Endothelial cell of umbilical vein (primary cell): ENCODE results near the gene YIPF2. TPM values are rescaled to one million over a fixed set of nuclear protein-coding genes. Genes with fewer than 3 reads are reported as not detected.

Source experiments
- BruUV-seq: library from RNA; stranded (reverse); fragments of 400-500 nt; replicated peaks from 2 replicates; lab custom pipeline; 2021; lab: Mats Ljungman, UMichigan
- CTCF ChIA-PET: fragments of 300-600, 350-600 bp; sonication (Branson Sonifier 250); formaldehyde crosslinking; loops from one replicate; lab custom pipeline; 2021; ENCODE audit warnings: antibody characterized with exemption, inconsistent platforms; lab: Charles Lee
- POLR2A ChIA-PET: fragments of 300-600, 350-600 bp; sonication (Branson Sonifier 250); formaldehyde crosslinking; loops from one replicate; lab custom pipeline; 2021; ENCODE audit warnings: antibody characterized with exemption, inconsistent platforms; lab: Charles Lee
- DNase-seq: peaks from one replicate; pipeline ENCODE4 v3.0.0-alpha.2; 2011; ENCODE audit warnings: low read depth, low spot score
- FAIRE-seq: peaks from 2 replicates; lab custom pipeline; 2011; peaks lifted over from hg19 to GRCh38; lab: Jason Lieb, UNC
- H2AFZ ChIP-seq: 2 replicates; pipeline ENCODE4 v1.6.0; 2012; ENCODE audit warnings: low read depth, low read length, control low read depth, inconsistent platforms
- H3K27ac ChIP-seq: 2 replicates; pipeline ENCODE4 v1.5.1; 2011; ENCODE audit warnings: low read depth, mild to moderate bottlenecking, control low read depth, low read length, moderate library complexity; ENCODE audit not compliant: insufficient read depth
- H3K27me3 ChIP-seq, 2 experiments: 2 replicates each; pipeline versions ENCODE4 v1.6.0 to v1.6.1; 2011; ENCODE audit warnings: low read length in 2 of 2, mixed read lengths in 1 of 2; ENCODE audit not compliant: control insufficient read depth in 2 of 2, insufficient read depth in 2 of 2
- H3K36me3 ChIP-seq, 2 experiments: 2 replicates in 1 of 2; 3 replicates in 1 of 2; pipeline ENCODE4 v1.5.1; 2011; ENCODE audit warnings: low read length in 2 of 2, mild to moderate bottlenecking in 1 of 2, moderate library complexity in 1 of 2; ENCODE audit not compliant: control insufficient read depth in 2 of 2, insufficient read depth in 2 of 2; ENCODE audit errors: extremely low read depth in 1 of 2
- H3K4me1 ChIP-seq: 3 replicates; pipeline ENCODE4 v1.5.1; 2011; ENCODE audit warnings: mild to moderate bottlenecking, low read length; ENCODE audit not compliant: control insufficient read depth, insufficient read depth; ENCODE audit errors: extremely low read depth
- H3K4me2 ChIP-seq: 2 replicates; pipeline ENCODE4 v1.6.1; 2011; ENCODE audit warnings: low read length, control low read depth, mixed read lengths; ENCODE audit not compliant: insufficient read depth
- H3K4me3 ChIP-seq, 3 experiments: fragments of 200-600 bp in 1 of 3; sonication (generic), shearing (Covaris generic) in 1 of 3; replicated peaks in 1 of 3; 2 replicates each; pipeline ENCODE4 v1.5.1; 2011 to 2016; ENCODE audit warnings: control low read depth in 3 of 3, low read length in 3 of 3, mild to moderate bottlenecking in 2 of 3, inconsistent platforms in 1 of 3, low read depth in 1 of 3, moderate library complexity in 1 of 3; ENCODE audit not compliant: insufficient read depth in 1 of 3
- H3K79me2 ChIP-seq: 2 replicates; pipeline ENCODE4 v1.6.0; 2012; ENCODE audit warnings: low read length, inconsistent platforms; ENCODE audit not compliant: control insufficient read depth, insufficient read depth
- H3K9ac ChIP-seq: replicated peaks from 2 replicates; pipeline ENCODE3; 2011; ENCODE audit warnings: low read length, control low read depth; ENCODE audit not compliant: insufficient read depth; ENCODE audit errors: extremely low read depth
- H3K9me1 ChIP-seq: replicated peaks from 3 replicates; pipeline ENCODE4 v1.6.0; 2011; ENCODE audit warnings: mild to moderate bottlenecking, low read length; ENCODE audit not compliant: control insufficient read depth, insufficient read depth; ENCODE audit errors: extremely low read depth
- H3K9me3 ChIP-seq: replicated peaks from 2 replicates; pipeline ENCODE4 v1.5.1; 2012; ENCODE audit warnings: low read length, inconsistent platforms; ENCODE audit not compliant: control insufficient read depth, insufficient read depth
- H4K20me1 ChIP-seq: replicated peaks from 2 replicates; pipeline ENCODE3; 2011; ENCODE audit warnings: mild to moderate bottlenecking, low read length; ENCODE audit not compliant: control insufficient read depth, insufficient read depth; ENCODE audit errors: extremely low read depth
- CTCF ChIP-seq, 2 donors: IDR thresholded peaks; 1 replicate in 1 of 2; 2 replicates in 1 of 2; pipeline ENCODE4 v1.5.1; 2011; ENCODE audit warnings: low read length in 2 of 2, mild to moderate bottlenecking in 2 of 2, moderate library complexity in 2 of 2, control low read depth in 1 of 2, inconsistent platforms in 1 of 2, low read depth in 1 of 2; ENCODE audit not compliant: insufficient read depth in 1 of 2; ENCODE audit errors: extremely low read depth in 1 of 2
- EZH2 ChIP-seq: IDR thresholded peaks from 2 replicates; pipeline ENCODE4 v1.6.1; 2012; ENCODE audit warnings: borderline replicate concordance, low read depth, mild to moderate bottlenecking, moderate library complexity, low read length, inconsistent platforms; ENCODE audit not compliant: severe bottlenecking
- FOS ChIP-seq: IDR thresholded peaks from 2 replicates; pipeline ENCODE4 v1.6.1; 2011; ENCODE audit warnings: mild to moderate bottlenecking, low read length, moderate library complexity, borderline replicate concordance; ENCODE audit not compliant: insufficient read depth
- GATA2 ChIP-seq: IDR thresholded peaks from 2 replicates; pipeline ENCODE4 v1.7.0; 2011; ENCODE audit warnings: low read depth, mild to moderate bottlenecking, moderate library complexity, mixed read lengths, low read length; ENCODE audit not compliant: insufficient read length, insufficient read depth
- JUN ChIP-seq: IDR thresholded peaks from 2 replicates; pipeline ENCODE4 v1.6.1; 2011; ENCODE audit warnings: borderline replicate concordance, low read depth; ENCODE audit not compliant: insufficient read length, insufficient read depth
- MAX ChIP-seq: IDR thresholded peaks from 2 replicates; pipeline ENCODE4 v1.6.1; 2011; ENCODE audit not compliant: insufficient read depth, insufficient read length
- MYC ChIP-seq: IDR thresholded peaks from one replicate; pipeline ENCODE4 v1.6.1; 2011; ENCODE audit warnings: mild to moderate bottlenecking, low read depth, low read length
- POLR2A ChIP-seq: IDR thresholded peaks from 2 replicates; pipeline ENCODE4 v1.6.1; 2012; ENCODE audit warnings: low read depth, mild to moderate bottlenecking, control low read depth, low read length
- POLR2AphosphoS5 ChIP-seq: IDR thresholded peaks from 2 replicates; pipeline ENCODE4 v1.6.1; 2012; ENCODE audit warnings: low read depth, mild to moderate bottlenecking, control low read depth, low read length, moderate library complexity; ENCODE audit not compliant: insufficient read depth
- dilution Hi-C: fragments of 300-500 bp; cut with MboI; formaldehyde crosslinking; loops from one replicate; pipeline ENCODE4 v1.15.0; 2019; ENCODE audit warnings: low sequenced_read_pairs; ENCODE audit not compliant: extremely low pct_ligation_motif_present
- intact Hi-C: fragments of 100-400 bp; cut with micrococcal nuclease; formaldehyde crosslinking; loops from one replicate; pipeline ENCODE4 v1.10.0; 2022
- polyA plus RNA-seq, 4 experiments: library from polyadenylated mRNA; depleted of rRNA in 3 of 4; stranded (reverse) in 3 of 4; unstranded in 1 of 4; fragments of >200 nt; gene quantifications; 2 replicates each; pipeline versions ENCODE4 v1.2.1 to v1.2.3, GENCODE V29; 2011 to 2012; ENCODE audit warnings: missing spikeins in 1 of 4
- total RNA-seq: library from RNA; stranded (reverse); gene quantifications from 2 replicates; pipeline ENCODE4 v1.2.3, GENCODE V29; 2021

Gene YIPF2
- total and polyA plus RNA-seq, 2 donors (not counting 3 experiments of a cell fraction or from before 2014, with no cell fraction given): 47.8 to 104 TPM

- dilution Hi-C loops: no loop called here
- no TSS peak for BruUV-seq
- DNase-seq (no peak), FAIRE-seq (no peak)
- no peaks in the 10 kb centered on the region for H3K9me3 ChIP-seq
- no peak overlapping the region for H3K27ac ChIP-seq
- intact Hi-C loops: loop anchor here (1.0 to 10.0 kb wide), 5 partner anchors 39 to 267 kb away; no protein-coding TSS in a partner anchor
- H3K4me2 ChIP-seq: no peak overlapping the region
- ChIA-PET POLR2A (interaction anchor here (0.6 to 1.2 kb wide), 3 partner anchors 8 to 433 kb away, joined by 3 to 10 read pairs (median 3); no protein-coding TSS in a partner anchor), CTCF (interaction anchor here (0.5 to 3.8 kb wide), 16 partner anchors 9 to 1982 kb away, joined by 3 to 24 read pairs (median 9); partner anchors contain the start of genes CARM1, DNM2 and SMARCA4)
- no peak overlapping the region for H3K4me3 ChIP-seq
- H4K20me1 ChIP-seq: no peaks in the 10 kb centered on the region
- no peaks in the 10 kb centered on the region for H3K36me3 ChIP-seq
- no peak for TF ChIP-seq EZH2
- no peak for TF ChIP-seq POLR2A
- TF ChIP-seq CTCF (IDR thresholded peaks at IDR 0.05; ENCODE audit: extremely low read depth in 1 of 2, insufficient read depth in 1 of 2, low read depth in 1 of 2, low read length in 2 of 2): no peak
- TF ChIP-seq MAX: no peak
- TF ChIP-seq JUN: no peak
- no peak for TF ChIP-seq GATA2
- no peak for TF ChIP-seq POLR2AphosphoS5
- TF ChIP-seq FOS: no peak
- TF ChIP-seq MYC: no peak
- no peak overlapping the region for H3K9ac ChIP-seq
- no peak overlapping the region for H2AFZ ChIP-seq
- peaks cover 7% of the 10 kb centered on the region for H3K4me1 ChIP-seq
- peaks cover 6% of the 10 kb centered on the region for H3K79me2 ChIP-seq
- no peaks in the 10 kb centered on the region for H3K9me1 ChIP-seq
- no peaks in the 10 kb centered on the region for H3K27me3 ChIP-seq
Observed at GRCh38 chr19:10935371-10936059, 7.1 kb upstream of the YIPF2 start.
